Inflammatory macrophage treated with lipopolysaccharide for 4 hours (primary cell): Measurements from ENCODE around the gene IRGC.
"Not testable (repeated sequence)": the region's sequence is repeated elsewhere in the genome, so short reads cannot be mapped to it uniquely, and the experiment has no call there.

Source experiments
- DNase-seq: peaks from one replicate; pipeline ENCODE4 v3.0.0-alpha.2; 2020

Gene IRGC, protein sequence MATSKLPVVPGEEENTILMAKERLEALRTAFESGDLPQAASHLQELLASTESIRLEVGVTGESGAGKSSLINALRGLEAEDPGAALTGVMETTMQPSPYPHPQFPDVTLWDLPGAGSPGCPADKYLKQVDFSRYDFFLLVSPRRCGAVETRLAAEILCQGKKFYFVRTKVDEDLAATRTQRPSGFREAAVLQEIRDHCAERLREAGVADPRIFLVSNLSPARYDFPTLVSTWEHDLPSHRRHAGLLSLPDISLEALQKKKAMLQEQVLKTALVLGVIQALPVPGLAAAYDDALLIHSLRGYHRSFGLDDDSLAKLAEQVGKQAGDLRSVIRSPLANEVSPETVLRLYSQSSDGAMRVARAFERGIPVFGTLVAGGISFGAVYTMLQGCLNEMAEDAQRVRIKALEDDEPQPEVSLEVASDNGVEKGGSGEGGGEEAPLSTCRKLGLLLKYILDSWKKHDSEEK

DNA sequence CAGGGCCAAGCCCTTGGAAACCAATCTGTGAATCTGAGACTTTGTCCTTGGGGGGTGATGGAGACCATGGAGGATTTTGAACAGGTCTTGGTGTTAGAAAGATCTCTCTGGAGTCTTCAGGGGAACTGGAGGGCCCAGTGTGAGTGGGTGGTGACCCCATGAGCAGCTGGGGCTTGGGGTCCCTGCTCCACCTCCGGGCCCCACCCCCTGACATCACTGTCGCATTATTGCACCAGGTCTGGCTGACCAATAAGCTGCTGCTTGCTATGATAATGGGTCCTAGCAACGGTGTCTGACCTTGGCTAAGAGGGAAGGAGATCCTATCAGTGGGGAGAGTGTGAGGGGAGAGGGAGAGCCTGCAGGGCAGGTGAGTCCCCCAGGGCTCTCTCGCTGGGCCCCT, at the start of gene IRGC:
Gene IRGC, plus strand, starts transcription at position 301 of the 400 bp plus-strand sequence. CDS start 2,483 bp downstream, outside the sequence.
- DNase-seq: no peak

DNA sequence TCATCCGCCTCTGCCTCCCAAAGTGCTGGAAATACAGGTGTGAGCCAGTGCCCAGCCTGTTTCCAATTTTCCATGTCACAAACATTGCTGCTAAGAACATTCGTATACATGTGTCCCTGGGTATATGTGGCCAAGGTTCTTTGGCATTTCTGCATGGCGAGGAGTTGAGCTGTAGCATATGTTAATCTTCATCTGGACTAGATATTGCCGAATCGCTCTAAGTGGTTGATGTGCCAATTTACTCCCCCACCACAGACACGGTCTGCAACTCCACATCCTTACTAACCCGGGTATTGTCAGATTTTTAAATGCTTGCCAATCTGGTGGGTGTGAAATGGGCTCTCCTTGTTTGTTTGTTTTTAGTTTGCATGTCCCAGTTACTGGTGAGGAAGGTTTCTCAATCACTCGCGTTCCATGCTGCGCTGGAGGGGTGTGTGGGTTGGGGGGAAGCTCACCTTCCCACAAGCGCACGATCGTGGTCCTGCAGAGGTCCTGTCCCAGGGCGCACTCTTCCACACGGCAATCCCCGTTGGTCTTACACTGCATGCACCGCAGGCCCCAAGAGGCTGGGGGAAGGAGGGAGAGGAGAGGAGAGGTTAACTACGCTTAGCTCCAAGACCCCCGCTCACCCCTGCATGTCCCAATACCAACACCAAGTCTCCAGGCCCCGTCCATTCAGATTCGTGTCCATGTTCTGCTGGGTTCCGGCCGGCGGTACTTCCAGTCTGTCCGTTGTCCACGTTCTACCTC, 48.6 kb upstream of the IRGC start:
- DNase-seq: no peak

DNA sequence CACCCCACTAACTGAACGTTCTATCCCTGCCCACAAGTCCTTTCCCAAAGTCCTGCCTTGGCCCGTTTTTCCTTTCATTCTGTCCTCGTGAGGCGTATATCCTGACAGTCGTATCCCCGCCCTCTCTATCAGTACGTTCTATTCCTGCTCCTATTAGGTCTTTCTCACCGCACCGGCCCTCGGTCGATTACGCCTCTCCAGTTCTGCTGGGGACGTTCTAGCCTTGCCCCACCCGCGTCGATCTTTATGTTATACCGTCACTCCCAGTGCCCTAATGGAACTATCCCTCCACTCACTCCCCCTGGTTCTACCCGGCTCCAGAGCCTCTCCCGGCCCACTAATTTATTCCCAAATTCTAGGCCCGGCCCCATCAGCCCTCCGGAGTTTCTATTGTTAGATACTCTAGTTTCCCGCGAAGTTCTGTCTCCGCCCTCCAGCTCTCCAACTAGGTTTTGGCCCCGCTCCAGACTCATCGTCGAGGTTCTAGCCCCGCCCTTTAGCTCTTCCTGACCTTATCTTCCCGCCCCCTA, 47.9 kb upstream of the IRGC start:
- DNase-seq: no peak

DNA sequence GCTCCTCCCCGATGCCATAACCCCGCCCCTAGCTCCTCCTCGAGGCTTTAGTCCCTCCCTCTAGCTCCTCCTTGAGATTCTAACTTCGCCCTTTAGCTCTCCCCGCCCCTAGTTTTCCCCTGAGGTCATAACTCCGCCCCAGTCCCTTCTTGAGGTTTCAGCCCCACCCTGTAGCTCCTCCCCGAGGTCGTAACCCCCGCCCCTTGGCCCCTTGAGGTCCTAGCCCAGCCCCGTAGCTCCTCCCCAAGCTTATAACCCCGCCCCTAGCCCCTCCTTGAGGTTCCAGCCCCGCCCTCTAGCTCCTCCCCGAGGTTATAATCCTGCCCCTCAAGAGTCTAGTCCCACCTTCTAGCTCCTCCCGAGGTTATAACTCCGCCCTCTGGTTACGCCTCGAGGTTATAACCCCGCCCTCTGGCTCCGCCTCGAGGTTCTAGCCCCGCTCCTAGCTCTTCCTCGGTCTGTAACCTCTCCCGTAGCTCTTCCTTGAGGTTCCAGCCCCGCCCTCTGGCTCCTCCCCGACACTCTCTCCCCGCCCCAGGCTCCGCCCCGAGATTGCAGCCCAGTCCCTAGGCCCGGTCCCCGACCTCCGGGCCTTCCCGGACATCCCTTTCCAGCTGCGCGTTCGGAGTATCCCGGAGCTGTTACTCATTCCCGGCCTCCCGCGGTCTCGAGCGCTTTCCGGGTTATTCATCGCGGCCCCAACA, 47.3 kb upstream of the IRGC start:
- peak; percentile 99 for DNase-seq

DNA sequence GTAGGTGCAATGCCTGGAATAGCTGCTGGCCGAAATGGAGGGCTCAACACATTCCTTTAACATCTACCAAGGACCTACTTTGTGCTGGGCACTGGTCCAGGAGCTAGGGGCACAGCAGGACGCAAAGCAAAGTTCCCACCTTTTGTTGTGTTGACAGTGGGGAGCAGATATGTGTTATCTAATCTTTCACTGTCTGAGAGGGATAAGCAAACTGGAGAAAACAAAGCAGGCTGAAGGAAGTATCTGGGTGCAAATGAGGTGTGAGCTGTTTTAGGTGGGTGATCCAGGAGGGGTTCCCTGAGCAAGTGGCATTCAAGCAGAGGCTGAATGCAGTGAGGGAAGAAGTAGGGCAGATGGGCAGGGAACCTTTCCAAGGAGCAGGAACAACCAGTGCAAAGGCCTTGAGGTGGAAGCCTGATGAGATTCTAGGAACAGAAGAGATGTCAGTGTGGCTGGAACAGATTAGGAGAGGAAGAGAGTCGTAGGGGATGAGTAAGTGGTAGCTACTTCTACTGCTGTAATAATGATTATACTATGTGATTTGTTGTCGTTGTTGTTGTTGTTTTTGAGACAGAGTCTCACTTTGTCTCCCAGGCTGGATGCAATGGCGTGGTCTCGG, 43.7 kb upstream of the IRGC start:
- peak; percentile 35 for DNase-seq

DNA sequence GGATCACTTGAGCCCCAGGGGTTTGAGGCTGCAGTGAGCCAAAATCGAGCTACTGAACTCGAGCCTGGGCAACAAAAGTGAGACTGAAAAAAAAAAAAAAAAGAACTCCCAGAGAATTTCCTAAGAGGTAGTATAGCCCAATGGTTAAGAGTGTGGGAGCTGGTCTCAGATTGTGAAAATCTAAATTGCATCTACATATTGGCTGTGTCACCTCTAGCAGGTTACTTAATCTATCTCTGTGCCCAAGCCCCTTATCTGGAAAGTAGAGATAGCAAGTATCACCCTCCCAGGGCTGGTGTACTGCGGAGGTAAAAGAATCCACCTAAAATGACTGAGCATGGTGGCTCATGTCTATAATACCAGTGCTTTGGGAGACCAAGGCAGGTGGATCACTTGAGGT, 42.2 kb upstream of the IRGC start:
- DNase-seq: peak; percentile 88

DNA sequence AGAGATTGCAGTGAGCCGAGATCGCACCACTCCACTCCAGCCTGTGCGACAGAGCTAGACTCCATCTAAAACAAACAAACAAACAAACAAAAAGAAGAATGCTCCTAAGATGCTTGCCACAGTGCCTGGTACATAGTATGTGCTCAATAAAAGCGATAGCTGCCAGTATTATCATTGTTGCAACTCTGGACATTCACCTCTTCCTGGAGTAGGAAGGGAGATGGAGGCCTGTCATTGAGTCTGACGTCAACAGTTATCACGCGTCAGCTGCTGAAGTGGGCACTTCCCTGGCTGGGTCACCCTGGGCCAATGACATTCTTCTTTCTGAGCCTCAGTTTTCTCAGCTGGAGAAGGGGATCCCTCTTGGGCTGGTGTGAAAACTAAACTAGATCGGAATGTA, 41.7 kb upstream of the IRGC start:
- DNase-seq: peak; percentile 99

DNA sequence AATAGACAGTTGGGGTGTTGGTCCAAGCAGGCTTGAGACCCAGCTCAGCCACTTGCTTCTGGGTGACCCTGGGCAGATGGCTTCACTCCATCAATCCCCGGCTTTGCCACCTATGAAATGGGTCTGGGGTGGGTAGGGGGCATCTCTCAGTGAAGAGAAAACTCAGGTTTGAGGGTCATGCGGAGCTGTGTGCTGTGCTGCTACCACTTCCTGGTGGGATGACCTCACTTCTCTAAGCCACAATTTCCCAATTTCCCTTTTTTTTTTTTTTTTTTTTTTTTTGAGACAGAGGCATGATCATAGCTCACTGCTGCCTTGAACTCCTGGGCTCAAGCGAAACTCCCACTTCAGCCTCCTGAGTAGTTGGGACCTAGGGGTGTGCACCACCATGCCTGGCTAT, 41.3 kb upstream of the IRGC start:
- peak; percentile 92 for DNase-seq

DNA sequence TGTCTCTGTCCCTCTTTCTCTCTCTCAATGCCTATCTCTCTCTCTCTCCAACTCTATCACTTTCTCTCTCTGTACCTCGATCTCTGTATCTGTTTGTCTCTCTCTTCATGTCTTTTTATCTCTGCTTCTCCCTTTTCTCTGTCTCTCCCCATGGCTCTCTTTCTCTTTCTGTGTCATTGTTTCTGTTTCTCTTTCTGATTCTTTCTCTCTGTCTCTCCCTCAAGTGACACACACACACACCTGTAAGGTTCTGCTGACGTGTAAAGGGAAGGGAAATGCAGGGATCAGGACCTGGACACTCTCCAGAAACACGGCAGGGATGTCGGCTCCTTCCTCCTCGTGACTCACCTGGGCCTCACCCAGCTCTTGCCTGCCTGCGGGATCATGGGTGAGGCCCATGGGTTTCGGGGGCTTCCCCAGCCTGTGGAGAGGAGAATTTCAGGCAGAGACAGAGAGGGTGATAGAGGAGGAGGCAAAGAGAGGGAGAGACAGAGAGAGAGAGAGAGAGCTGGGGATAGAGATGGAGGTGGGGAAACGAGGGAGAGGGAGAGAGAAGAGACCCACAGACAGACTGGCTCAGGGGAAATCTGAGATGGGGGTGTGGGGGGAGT, 40.5 kb upstream of the IRGC start:
- DNase-seq: peak; percentile 76

DNA sequence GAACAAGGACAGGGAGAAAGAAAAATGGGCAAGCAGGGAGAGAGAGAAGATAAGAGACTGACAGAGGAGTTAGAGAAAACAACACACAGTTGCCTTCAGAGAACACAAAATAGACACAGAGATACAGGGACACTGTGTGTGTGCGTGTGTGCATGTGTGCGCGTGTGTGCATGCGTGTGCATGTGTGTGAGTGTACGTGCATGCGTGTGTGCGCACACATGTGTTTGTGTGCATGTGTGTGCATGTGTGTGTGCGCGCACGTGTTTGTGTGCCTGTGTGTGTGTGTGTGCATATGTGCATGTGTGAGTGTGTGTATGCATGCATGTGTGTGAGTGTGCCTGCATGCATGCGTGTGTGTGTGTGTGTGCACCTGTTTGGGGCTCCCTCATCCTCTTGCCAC, 40.0 kb upstream of the IRGC start:
- no peak for DNase-seq

DNA sequence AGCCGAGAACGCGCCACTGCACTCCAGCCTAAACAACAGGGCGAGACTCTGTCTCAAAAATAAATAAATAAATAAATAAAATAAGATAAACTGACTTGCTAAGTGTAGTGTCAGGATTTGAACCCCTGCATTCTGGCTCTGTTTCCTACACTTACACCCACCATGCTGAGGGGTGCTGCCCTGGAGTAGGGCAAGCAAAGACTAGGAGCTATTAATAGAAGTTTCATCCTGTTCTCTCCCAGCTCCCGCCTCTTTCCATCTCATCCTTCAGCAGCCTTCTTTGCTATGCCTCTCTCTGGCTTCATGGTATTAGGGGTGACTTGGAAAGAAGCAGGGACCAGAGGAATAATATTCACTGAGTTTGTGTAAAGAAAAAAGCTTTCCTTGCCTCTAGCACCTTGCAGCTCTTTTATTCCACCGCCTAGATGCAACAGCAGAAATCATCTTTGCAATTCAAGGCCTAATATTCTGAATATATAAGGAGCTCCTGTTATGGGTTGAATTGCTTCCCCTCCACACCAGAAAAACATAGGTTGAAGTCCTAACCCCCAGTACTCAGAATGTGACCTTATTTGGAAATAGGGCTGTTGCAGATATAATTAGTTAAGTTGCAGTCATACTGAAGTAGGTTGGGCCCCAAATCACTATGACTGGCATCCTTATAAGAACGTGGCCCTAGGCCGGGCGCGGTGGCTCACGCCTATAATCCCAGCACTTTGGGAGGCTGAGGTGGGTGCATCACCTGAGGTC, 37.2 kb upstream of the IRGC start:
- no peak for DNase-seq

DNA sequence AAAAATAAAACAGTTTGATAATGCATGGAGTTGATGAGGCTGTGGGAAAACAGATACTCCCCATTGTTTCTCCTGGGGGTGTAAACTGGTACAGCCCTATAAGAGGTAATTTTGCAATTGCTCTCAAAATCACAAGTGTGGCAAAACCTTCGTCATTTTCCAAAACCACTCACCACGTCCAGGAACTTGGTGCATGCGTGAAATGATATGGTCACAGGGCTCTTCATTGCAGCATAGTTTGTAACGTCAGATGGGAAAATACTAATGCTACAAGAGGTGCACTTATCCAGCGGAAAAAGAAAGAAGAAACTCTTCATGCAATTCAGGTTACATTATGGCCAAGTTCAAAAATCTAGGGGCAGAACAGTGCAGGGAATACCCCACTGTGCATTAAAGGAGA, 34.1 kb upstream of the IRGC start:
- peak; percentile 83 for DNase-seq

DNA sequence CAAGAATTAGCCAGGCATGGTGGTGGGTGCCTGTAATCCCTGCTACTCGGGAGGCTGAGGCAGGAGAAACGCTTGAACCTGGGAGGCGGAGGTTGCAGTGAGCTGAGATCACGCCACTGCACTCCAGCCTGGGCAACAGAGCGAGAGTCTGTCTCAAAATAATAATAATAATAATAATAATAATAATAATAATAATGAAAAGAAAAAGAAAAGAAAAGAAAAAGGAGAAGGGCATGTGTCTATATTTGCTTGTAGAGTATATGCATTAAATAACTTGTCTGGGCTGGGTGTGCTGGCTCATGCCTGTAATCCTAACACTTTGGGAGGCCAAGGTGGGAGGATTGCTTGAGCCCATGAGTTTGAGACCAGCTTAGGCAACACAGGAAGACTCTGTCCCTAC, 33.6 kb upstream of the IRGC start:
- DNase-seq: not testable (repeated sequence)

DNA sequence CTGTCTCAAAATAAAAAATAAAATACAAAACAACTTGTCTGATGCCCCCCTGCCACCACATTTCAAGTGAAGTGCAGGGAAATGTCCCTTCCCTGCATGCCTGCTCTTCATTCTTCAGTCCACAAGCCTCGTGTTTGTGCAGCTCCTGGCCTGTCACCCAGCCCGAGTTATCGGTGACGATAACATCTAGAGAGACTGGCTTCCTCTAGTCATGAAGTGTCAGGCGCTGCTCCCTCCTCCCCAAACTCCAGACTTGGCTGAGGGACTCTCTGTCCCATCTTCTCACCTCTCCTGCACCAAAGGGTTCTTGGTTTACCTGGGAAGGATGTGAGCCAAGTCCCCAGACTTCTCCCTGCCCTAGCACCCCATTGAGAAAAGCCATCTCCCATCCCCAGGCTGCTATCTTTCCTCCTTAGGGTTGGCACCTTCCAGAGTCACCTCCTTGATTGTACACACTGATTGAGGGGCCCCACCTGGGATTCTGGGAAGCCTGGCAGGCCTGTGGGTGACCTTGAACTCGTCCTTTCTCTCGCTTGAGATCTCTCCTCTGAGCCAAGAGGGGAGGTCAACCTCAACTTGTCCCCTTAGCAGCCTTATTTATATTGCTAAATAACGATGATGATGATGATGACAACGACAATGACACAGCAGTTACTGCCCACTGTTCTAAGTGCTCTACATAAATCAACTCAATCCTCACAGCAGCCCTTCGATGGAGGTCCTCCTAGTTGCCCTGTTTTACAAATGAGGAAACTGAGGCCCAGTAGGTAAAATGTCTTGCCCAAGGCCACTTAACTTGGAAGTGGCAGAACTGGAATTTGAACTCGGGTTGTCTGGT, 32.8 kb upstream of the IRGC start:
- peak; percentile 48 for DNase-seq

DNA sequence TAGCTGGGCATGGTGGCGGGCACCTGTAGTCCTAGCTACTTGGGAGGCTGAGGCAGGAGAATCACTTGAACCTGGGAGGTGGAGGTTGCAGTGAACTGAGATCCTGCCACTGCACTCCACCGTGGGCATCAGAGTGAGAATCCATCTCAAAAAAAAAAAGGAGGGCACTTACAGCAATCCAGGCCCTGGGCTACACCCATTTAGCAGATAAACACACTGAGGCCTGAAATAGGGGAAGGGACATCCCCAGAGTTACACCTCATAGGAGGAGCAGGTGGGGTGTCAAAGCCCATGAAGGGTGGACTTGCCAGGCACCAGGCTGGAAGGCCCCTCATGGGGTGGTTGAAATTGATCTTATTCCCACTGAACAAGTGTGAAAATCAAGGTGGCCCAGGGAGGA, 32.0 kb upstream of the IRGC start:
- no peak for DNase-seq

DNA sequence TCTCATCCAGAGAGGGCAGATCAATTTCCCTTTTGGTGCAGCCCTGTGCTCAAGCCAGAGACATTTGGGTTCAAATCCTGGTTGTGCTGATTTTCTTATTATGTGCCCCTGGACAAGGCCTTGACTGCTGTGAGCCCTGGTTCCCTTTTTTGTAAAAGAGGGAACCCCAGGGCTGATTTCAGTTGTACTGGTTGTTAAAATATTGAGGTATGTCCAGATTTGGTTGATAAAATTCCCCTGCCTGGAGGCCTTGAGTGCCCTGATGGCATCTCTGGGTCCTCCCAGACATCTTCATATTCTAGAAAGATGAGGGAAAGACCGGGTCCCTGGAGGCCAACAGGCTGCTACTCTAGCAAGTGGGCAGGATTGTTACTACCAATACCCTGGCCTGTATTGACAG, 31.6 kb upstream of the IRGC start:
- DNase-seq: peak; percentile 52

DNA sequence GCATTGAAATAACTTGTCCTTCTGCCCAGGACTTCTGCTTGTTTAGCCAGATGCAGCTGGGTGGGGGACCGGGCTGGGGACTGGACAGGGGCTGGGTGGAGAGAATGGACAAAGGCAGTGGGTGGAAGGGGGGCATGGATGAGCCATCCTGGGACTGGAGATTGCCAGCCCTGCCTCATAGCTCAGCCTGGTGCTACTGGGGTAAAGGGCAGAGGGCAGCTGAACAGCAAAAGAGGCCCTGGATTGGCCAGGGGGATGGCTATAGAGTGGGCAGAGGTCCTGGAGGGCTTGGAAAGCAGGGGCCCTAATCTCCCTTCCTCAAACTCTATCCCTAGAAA, 28.2 kb upstream of the IRGC start:
- DNase-seq: peak; percentile 22

DNA sequence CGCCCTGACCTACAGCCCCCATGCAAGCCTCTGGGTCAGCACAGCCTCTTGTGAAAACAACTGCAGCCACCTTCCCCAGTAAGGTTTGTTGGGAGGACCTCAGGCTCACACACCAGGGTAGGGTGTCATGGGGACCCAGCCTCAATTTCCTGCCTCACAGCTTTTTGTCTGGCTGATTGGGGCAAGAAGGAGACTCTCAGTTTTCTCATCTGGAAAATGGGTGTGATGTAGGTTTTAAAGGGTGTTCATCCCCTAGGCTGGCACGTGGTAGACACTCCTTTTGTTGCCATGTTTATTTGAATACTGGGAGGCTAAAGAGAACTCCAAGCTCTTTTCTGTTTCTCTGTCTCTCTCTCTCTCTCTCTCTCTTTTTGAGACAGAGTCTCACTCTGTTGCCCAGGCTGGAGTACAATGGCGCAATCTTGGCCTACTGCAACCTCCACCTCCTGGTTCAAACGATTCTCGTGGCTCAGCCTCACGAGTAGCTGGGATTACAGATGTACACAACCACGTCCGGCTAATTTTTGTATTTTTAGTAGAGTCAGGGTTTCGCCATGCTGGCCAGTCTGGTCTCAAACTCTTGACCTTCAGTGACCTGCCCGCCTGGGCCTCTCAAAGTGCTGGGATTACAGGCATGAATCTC, 27.7 kb upstream of the IRGC start:
- peak; percentile 89 for DNase-seq

DNA sequence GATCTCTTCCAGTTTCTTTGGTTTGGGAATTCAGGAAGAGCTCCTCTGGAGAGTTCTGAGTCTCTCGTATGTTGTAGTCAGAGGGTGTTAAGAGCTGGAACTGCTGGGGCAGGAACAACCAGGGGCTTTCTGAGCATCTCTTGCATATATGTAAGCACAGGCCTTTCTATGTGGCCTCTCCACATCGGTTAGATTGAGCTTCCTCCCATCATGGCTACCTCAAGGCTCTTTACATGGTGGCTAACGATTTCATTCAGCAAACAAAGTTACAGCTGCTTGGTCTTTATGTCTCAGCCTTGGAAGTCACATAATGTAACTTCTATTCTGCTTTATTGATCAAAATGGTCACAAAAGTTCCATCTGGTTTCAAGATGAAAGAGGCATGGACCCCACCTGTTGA, 25.4 kb upstream of the IRGC start:
- no peak for DNase-seq

DNA sequence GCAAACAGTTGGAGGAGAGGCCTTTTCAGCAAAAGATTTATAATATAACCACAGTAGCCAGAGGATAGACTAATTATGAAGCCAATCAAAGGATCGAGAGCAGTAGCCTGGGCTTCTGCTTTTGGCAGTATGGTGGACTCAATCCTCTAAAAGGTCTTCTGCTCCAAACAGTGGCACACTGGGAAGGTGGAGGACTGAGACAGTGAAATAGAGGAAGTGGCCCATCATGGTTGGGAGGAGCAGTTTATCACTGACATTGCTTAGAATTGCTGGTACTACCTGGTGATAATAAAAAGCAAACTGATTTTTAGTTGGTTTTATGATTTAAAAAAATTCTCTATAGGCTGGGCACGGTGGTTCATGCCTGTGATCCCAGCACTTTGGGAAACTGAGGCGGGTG, 25.0 kb upstream of the IRGC start:
- no peak for DNase-seq
